Measurements from ENCODE around the gene PYGB.

PYGB gene

DNA sequence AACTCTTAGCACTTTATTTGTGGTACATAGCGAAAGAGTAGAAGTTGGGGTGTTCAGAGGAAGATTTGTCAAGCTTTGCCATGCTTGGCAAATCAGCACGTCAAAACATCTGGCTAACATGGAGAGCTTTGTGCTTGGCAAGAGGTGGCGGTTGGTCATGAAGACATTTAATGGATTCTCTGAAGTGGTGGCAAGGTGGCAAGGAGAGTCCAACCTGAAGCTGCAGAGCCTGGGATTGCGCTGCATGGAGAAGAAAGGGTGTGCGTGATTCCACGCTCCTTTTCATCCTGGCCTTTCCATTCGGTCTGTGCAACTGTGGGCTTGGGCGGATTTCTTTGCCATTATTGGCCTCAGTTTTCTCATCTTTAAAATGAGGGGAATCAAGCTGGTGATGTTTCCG lies 3.1 kb downstream of the PYGB start:
- no peak for ATAC-seq
- TF ChIP-seq ZFP30 (CRISPR knock-in tag; IDR thresholded peaks at IDR 0.05) = no peak

- no peak for ATAC-seq
- no peak for TF ChIP-seq ZFP3 (CRISPR knock-in tag; IDR thresholded peaks at IDR 0.05)
- TF ChIP-seq ZNF70 (CRISPR knock-in tag; IDR thresholded peaks at IDR 0.05) = no peak
- TF ChIP-seq GLIS3 (CRISPR knock-in tag; IDR thresholded peaks at IDR 0.05) = no peak
- no peak for TF ChIP-seq TCF4 (CRISPR knock-in tag; IDR thresholded peaks at IDR 0.05; ENCODE audit: borderline replicate concordance)
- no peak for TF ChIP-seq ZNF8 (CRISPR knock-in tag; IDR thresholded peaks at IDR 0.05)
- TF ChIP-seq PATZ1 (CRISPR knock-in tag; IDR thresholded peaks at IDR 0.05; ENCODE audit: borderline replicate concordance) = no peak
Observed at GRCh38 chr20:25251558-25251957, 3.7 kb downstream of the PYGB start.

- no peak for TF ChIP-seq ZFP3 (CRISPR knock-in tag; IDR thresholded peaks at IDR 0.05)
- TF ChIP-seq, protein P1, sequence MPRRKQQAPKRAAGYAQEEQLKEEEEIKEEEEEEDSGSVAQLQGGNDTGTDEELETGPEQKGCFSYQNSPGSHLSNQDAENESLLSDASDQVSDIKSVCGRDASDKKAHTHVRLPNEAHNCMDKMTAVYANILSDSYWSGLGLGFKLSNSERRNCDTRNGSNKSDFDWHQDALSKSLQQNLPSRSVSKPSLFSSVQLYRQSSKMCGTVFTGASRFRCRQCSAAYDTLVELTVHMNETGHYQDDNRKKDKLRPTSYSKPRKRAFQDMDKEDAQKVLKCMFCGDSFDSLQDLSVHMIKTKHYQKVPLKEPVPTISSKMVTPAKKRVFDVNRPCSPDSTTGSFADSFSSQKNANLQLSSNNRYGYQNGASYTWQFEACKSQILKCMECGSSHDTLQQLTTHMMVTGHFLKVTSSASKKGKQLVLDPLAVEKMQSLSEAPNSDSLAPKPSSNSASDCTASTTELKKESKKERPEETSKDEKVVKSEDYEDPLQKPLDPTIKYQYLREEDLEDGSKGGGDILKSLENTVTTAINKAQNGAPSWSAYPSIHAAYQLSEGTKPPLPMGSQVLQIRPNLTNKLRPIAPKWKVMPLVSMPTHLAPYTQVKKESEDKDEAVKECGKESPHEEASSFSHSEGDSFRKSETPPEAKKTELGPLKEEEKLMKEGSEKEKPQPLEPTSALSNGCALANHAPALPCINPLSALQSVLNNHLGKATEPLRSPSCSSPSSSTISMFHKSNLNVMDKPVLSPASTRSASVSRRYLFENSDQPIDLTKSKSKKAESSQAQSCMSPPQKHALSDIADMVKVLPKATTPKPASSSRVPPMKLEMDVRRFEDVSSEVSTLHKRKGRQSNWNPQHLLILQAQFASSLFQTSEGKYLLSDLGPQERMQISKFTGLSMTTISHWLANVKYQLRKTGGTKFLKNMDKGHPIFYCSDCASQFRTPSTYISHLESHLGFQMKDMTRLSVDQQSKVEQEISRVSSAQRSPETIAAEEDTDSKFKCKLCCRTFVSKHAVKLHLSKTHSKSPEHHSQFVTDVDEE (CRISPR knock-in tag; IDR thresholded peaks at IDR 0.05) = no peak
- no peak for TF ChIP-seq ISL1 (CRISPR knock-in tag; IDR thresholded peaks at IDR 0.05)
- TF ChIP-seq, protein P2, sequence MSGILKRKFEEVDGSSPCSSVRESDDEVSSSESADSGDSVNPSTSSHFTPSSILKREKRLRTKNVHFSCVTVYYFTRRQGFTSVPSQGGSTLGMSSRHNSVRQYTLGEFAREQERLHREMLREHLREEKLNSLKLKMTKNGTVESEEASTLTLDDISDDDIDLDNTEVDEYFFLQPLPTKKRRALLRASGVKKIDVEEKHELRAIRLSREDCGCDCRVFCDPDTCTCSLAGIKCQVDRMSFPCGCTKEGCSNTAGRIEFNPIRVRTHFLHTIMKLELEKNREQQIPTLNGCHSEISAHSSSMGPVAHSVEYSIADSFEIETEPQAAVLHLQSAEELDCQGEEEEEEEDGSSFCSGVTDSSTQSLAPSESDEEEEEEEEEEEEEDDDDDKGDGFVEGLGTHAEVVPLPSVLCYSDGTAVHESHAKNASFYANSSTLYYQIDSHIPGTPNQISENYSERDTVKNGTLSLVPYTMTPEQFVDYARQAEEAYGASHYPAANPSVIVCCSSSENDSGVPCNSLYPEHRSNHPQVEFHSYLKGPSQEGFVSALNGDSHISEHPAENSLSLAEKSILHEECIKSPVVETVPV (CRISPR knock-in tag; IDR thresholded peaks at IDR 0.05) = no peak
- TF ChIP-seq ZNF8 (CRISPR knock-in tag; IDR thresholded peaks at IDR 0.05) = no peak
- TF ChIP-seq TCF4 (CRISPR knock-in tag; IDR thresholded peaks at IDR 0.05; ENCODE audit: borderline replicate concordance) = no peak
- no peak for TF ChIP-seq CSDC2 (CRISPR knock-in tag; IDR thresholded peaks at IDR 0.05)
- TF ChIP-seq OSR1 (CRISPR knock-in tag; IDR thresholded peaks at IDR 0.05) = no peak
- no peak for TF ChIP-seq ZFP30 (CRISPR knock-in tag; IDR thresholded peaks at IDR 0.05)
- TF ChIP-seq ZC3H10 (CRISPR knock-in tag; IDR thresholded peaks at IDR 0.05) = no peak
- TF ChIP-seq SNAI2 (CRISPR knock-in tag; IDR thresholded peaks at IDR 0.05) = no peak
- TF ChIP-seq ESRRG (CRISPR knock-in tag; IDR thresholded peaks at IDR 0.05) = no peak
- no peak for TF ChIP-seq ZNF565 (CRISPR knock-in tag; conservative IDR thresholded peaks at IDR 0.05; ENCODE audit: low read depth)
- TF ChIP-seq, protein P3, sequence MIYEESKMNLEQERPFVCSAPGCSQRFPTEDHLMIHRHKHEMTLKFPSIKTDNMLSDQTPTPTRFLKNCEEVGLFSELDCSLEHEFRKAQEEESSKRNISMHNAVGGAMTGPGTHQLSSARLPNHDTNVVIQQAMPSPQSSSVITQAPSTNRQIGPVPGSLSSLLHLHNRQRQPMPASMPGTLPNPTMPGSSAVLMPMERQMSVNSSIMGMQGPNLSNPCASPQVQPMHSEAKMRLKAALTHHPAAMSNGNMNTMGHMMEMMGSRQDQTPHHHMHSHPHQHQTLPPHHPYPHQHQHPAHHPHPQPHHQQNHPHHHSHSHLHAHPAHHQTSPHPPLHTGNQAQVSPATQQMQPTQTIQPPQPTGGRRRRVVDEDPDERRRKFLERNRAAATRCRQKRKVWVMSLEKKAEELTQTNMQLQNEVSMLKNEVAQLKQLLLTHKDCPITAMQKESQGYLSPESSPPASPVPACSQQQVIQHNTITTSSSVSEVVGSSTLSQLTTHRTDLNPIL (CRISPR knock-in tag; IDR thresholded peaks at IDR 0.05; ENCODE audit: low read depth) = no peak
- TF ChIP-seq PPARA (CRISPR knock-in tag; IDR thresholded peaks at IDR 0.05; ENCODE audit: borderline replicate concordance) = no peak
- ATAC-seq = no peak
Observed at GRCh38 chr20:25252230-25252651, 4.4 kb downstream of the PYGB start.

DNA sequence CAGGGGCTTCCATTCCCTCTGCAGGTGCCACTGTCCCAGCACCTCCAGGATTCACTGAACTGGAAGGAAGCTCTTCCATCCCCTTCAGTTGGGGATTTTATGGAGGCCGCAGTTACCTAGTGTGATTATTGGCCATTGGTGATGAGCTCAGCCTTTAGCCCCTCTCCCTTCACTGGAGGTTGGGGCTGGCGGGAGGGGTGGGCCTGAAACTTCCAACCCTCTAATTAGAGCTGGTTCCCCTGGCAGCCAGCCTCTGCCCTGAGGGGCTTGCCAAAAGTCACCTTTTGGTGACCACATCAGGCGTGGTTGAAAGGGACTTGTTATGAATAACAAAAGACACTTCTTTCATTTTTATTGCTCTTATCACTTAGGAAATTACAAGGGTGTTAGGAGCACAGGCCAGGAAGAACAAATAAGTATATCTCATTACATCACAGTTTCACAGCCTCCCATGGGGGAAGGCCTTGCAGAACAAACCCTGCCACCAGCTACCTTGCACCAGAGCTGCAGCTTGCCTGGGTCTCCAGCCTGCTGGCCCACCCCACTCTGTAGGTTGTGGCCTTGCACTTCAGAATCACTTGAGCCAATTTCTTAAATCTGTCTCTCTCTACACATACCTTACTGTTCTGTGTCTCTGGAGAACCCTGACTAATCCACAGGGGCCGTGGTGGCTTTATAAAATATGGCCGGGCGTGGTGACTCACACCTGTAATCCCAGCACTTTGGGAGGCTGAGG lies 5.0 kb downstream of the PYGB start:
- no peak for ATAC-seq
- TF ChIP-seq OSR1 (CRISPR knock-in tag; IDR thresholded peaks at IDR 0.05) = no peak
- no peak for TF ChIP-seq PATZ1 (CRISPR knock-in tag; IDR thresholded peaks at IDR 0.05; ENCODE audit: borderline replicate concordance)
- TF ChIP-seq SNAI2 (CRISPR knock-in tag; IDR thresholded peaks at IDR 0.05) = no peak
